ENCODE data around the gene EGFL7.

Gene EGFL7

GRCh38 chr9:136643596-136644342, 18.9 kb upstream of the EGFL7 start:
- peak overlapping the region; percentile 28; the same call in 1 of the 2 replicates for H3K27ac ChIP-seq

GRCh38 chr9:136644343-136644592, 18.4 kb upstream of the EGFL7 start:
- TF ChIP-seq CTCF (conservative IDR thresholded peaks at IDR 0.05): no peak

More at GRCh38 chr9:136643596-136644342, 18.9 kb upstream of the EGFL7 start:
- no peak for TF ChIP-seq CTCF (conservative IDR thresholded peaks at IDR 0.05)

GRCh38 chr9:136644593-136645351, 17.9 kb upstream of the EGFL7 start:
- TF ChIP-seq CTCF (conservative IDR thresholded peaks at IDR 0.05): peak; percentile 97
- peak overlapping the region; percentile 28; the same call in 1 of the 2 replicates for H3K27ac ChIP-seq

More at GRCh38 chr9:136644343-136644592, 18.4 kb upstream of the EGFL7 start:
- peak overlapping the region; percentile 28; the same call in 1 of the 2 replicates for H3K27ac ChIP-seq

GRCh38 chr9:136645352-136645902, 17.3 kb upstream of the EGFL7 start:
- no peak overlapping the region for H3K27ac ChIP-seq

GRCh38 chr9:136645903-136646754, 16.6 kb upstream of the EGFL7 start:
- TF ChIP-seq CTCF (conservative IDR thresholded peaks at IDR 0.05): no peak
- no peak overlapping the region for H3K27ac ChIP-seq

More at GRCh38 chr9:136645352-136645902, 17.3 kb upstream of the EGFL7 start:
- no peak for TF ChIP-seq CTCF (conservative IDR thresholded peaks at IDR 0.05)

- H3K27ac ChIP-seq: no peak overlapping the region
- no peak for TF ChIP-seq CTCF (conservative IDR thresholded peaks at IDR 0.05)
Observed at GRCh38 chr9:136646827-136647711, 15.6 kb upstream of the EGFL7 start.

Data from VCaP (cell line).